Fibroblast of mammary gland (primary cell): ENCODE measurements around the gene DENND10.
A peak's percentile ranks its signal among the peaks of the same experiment; 100 is the strongest.

Experiments used
- DNase-seq: peaks from one replicate; pipeline ENCODE4 v3.0.0-alpha.2; 2010; ENCODE audit warnings: low read depth
- H3K4me3 ChIP-seq: 2 replicates; pipeline ENCODE4 v1.5.1; 2011; ENCODE audit warnings: low read depth, mild to moderate bottlenecking, low read length, moderate library complexity; ENCODE audit not compliant: control insufficient read depth
- CTCF ChIP-seq: conservative IDR thresholded peaks from 2 replicates; pipeline ENCODE4 v1.5.1; 2011; ENCODE audit warnings: low read depth, low read length, inconsistent platforms; ENCODE audit not compliant: control insufficient read depth, insufficient read depth

The DENND10 gene

GRCh38 chr10:119112056-119112455 lies 8.1 kb downstream of the DENND10 start:
- peak; percentile 58 for DNase-seq
- no peak for TF ChIP-seq CTCF
- H3K4me3 ChIP-seq, result no peak overlapping the region

GRCh38 chr10:119113751-119114732 lies 10.1 kb downstream of the DENND10 start:
- no peak overlapping the region for H3K4me3 ChIP-seq
- peak; percentile 90 for DNase-seq
- TF ChIP-seq CTCF, result no peak

GRCh38 chr10:119115926-119116325 lies 12.0 kb downstream of the DENND10 start:
- TF ChIP-seq CTCF, result no peak

GRCh38 chr10:119116326-119116951 lies 12.5 kb downstream of the DENND10 start:
- no peak for DNase-seq
- no peak for TF ChIP-seq CTCF

More at GRCh38 chr10:119115926-119116325, 12.0 kb downstream of the DENND10 start:
- DNase-seq, result peak; percentile 50
- H3K4me3 ChIP-seq, result no peak overlapping the region

GRCh38 chr10:119118231-119118630 lies 14.3 kb downstream of the DENND10 start:
- no peak for DNase-seq
- no peak overlapping the region for H3K4me3 ChIP-seq
- TF ChIP-seq CTCF, result no peak

More at GRCh38 chr10:119116326-119116951, 12.5 kb downstream of the DENND10 start:
- H3K4me3 ChIP-seq, result no peak overlapping the region

GRCh38 chr10:119119400-119119799 lies 15.5 kb downstream of the DENND10 start:
- TF ChIP-seq CTCF, result no peak
- no peak for DNase-seq

More at GRCh38 chr10:119119400-119119799, 15.5 kb downstream of the DENND10 start:
- H3K4me3 ChIP-seq, result no peak overlapping the region
